ENCODE measurements around the gene LY6G5B. TPM values are rescaled to one million over a fixed set of nuclear protein-coding genes. Genes with fewer than 3 reads are reported as not detected.

The LY6G5B gene
- total and polyA plus RNA-seq, 2 experiments from 2014 or later: 5.9 to 7.5 TPM

- H3K9me3 ChIP-seq (ENCODE audit: low read depth): no peaks in the 10 kb centered on the region
- peaks cover 6% of the 10 kb centered on the region; the same call in 1 of the 2 replicates for H3K36me3 ChIP-seq (ENCODE audit: low read depth)
- WGBS, 2 experiments (ENCODE audit: low coverage in 1 of 2, low lambda C conversion rate in 2 of 2, missing lambda C conversion rate in 2 of 2): 83 to 88% methylated on average over 5 of the region's 5 CpGs
- H3K4me3 ChIP-seq: no peak overlapping the region
- peaks cover 36% of the 10 kb centered on the region for H3K79me2 ChIP-seq (ENCODE audit: insufficient read depth)
- H3K9ac ChIP-seq: peak overlapping the region; percentile 86; the same call in 1 of the 2 replicates
- H3K27ac ChIP-seq: no peak overlapping the region
- DNase-seq: no peak
- no peaks in the 10 kb centered on the region for H4K20me1 ChIP-seq (ENCODE audit: insufficient read depth)
- no peaks in the 10 kb centered on the region for H3K9me2 ChIP-seq (ENCODE audit: insufficient read depth)
- TF ChIP-seq EZH2 (IDR thresholded peaks at IDR 0.05; ENCODE audit: insufficient read depth, poor library complexity, severe bottlenecking) (no peak), EZH2phosphoT487 (IDR thresholded peaks at IDR 0.05; ENCODE audit: insufficient read depth, low read depth) (no peak)
- no peak overlapping the region for H2AFZ ChIP-seq
- H3K27me3 ChIP-seq (replicated peaks; ENCODE audit: insufficient read depth): no peaks in the 10 kb centered on the region
- no peak overlapping the region for H3K4me2 ChIP-seq (ENCODE audit: unreplicated experiment)
- peaks cover 8% of the 10 kb centered on the region for H3K4me1 ChIP-seq (ENCODE audit: insufficient read depth)
- H3F3A ChIP-seq (ENCODE audit: insufficient read depth): no peaks in the 10 kb centered on the region
- in situ Hi-C loops (cut with MboI): no loop called here
Observed at GRCh38 chr6:31700740-31701401, 31.1 kb downstream of the LY6G5B start.

DNA sequence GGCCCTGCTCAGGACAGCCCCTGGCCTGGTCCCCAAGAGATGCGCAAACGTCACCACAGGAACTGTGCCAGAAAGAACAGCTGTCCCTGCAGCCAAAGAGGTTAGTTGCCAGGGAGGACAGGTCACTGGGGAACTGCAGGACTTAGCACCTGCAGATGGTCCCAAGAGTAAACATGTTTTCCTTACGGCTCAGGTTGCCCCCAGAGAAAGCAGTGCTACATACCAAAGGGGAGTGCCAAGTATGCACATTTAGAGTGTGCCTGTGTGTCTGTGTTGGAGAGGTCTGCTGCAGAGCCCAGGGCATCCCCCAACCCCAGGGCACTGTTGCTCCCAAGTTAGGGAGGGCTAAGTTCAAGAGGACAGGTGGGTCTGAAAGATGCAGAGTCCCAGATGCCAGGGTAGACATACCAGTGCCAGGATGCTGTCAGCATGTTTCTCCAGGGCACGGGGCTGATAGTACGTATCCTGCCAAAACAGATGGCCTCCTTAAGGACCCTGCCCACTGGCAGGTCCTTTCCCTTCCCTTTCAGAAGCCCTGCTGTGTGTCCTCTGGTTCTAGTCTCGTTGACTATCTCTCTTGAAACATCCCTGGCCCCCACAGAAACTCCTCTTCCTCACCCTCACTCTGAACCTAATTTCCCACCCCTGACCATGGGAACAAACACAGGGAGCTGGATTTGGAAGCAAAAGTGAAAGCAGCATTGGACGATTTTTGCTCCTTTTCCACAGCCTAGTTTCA, 32.1 kb downstream of the LY6G5B start:
- Histone ChIP-seq H3K79me2 (ENCODE audit: insufficient read depth) (peaks cover 36% of the 10 kb centered on the region), H3F3A (ENCODE audit: insufficient read depth) (no peaks in the 10 kb centered on the region), H3K9me2 (ENCODE audit: insufficient read depth) (no peaks in the 10 kb centered on the region), H4K20me1 (ENCODE audit: insufficient read depth) (no peaks in the 10 kb centered on the region), H3K4me1 (ENCODE audit: insufficient read depth) (peaks cover 8% of the 10 kb centered on the region), H3K9me3 (ENCODE audit: low read depth) (no peaks in the 10 kb centered on the region), H3K4me2 (ENCODE audit: unreplicated experiment) (peak overlapping the region; percentile 99), H3K27ac (peak overlapping the region; percentile 90), H2AFZ (peak overlapping the region; percentile 96), H3K27me3 (replicated peaks; ENCODE audit: insufficient read depth) (no peaks in the 10 kb centered on the region), H3K4me3 (peak overlapping the region; percentile 96), H3K36me3 (ENCODE audit: low read depth) (peaks cover 6% of the 10 kb centered on the region; the same call in 1 of the 2 replicates), H3K9ac (peak overlapping the region; percentile 86)
- TF ChIP-seq EZH2phosphoT487 (IDR thresholded peaks at IDR 0.05; ENCODE audit: insufficient read depth, low read depth) (no peak), EZH2 (IDR thresholded peaks at IDR 0.05; ENCODE audit: insufficient read depth, poor library complexity, severe bottlenecking) (no peak)
- 25 to 29% methylated on average over 7 of the region's 7 CpGs for WGBS, 2 experiments (ENCODE audit: low coverage in 1 of 2, low lambda C conversion rate in 2 of 2, missing lambda C conversion rate in 2 of 2)
- peak; percentile 56 for DNase-seq
- in situ Hi-C loops (cut with MboI): no loop called here

GRCh38 chr6:31702405-31702818, 32.6 kb downstream of the LY6G5B start:
- peak overlapping the region; percentile 99 for H3K4me2 ChIP-seq (ENCODE audit: unreplicated experiment)
- peak overlapping the region; percentile 86 for H3K9ac ChIP-seq
- peak overlapping the region; percentile 96 for H3K4me3 ChIP-seq
- H3K4me1 ChIP-seq (ENCODE audit: insufficient read depth): peaks cover 8% of the 10 kb centered on the region
- H3K9me2 ChIP-seq (ENCODE audit: insufficient read depth): no peaks in the 10 kb centered on the region
- in situ Hi-C loops (cut with MboI): no loop called here
- peak overlapping the region; percentile 90 for H3K27ac ChIP-seq
- H2AFZ ChIP-seq: peak overlapping the region; percentile 96
- H3K9me3 ChIP-seq (ENCODE audit: low read depth): no peaks in the 10 kb centered on the region
- H4K20me1 ChIP-seq (ENCODE audit: insufficient read depth): no peaks in the 10 kb centered on the region
- peaks cover 6% of the 10 kb centered on the region; the same call in 1 of the 2 replicates for H3K36me3 ChIP-seq (ENCODE audit: low read depth)
- DNase-seq: no peak
- no peaks in the 10 kb centered on the region for H3K27me3 ChIP-seq (replicated peaks; ENCODE audit: insufficient read depth)
- peaks cover 36% of the 10 kb centered on the region for H3K79me2 ChIP-seq (ENCODE audit: insufficient read depth)
- 1 to 2% methylated on average over 10 of the region's 10 CpGs for WGBS, 2 experiments (ENCODE audit: low coverage in 1 of 2, low lambda C conversion rate in 2 of 2, missing lambda C conversion rate in 2 of 2)
- H3F3A ChIP-seq (ENCODE audit: insufficient read depth): no peaks in the 10 kb centered on the region
- no peak for TF ChIP-seq EZH2phosphoT487 (IDR thresholded peaks at IDR 0.05; ENCODE audit: insufficient read depth, low read depth)
- no peak for TF ChIP-seq EZH2 (IDR thresholded peaks at IDR 0.05; ENCODE audit: insufficient read depth, poor library complexity, severe bottlenecking)

GRCh38 chr6:31702819-31703716, 33.3 kb downstream of the LY6G5B start, which contains the start of gene ABHD16A:
ABHD16A (minus strand) TSS chr6:31703324; CDS start chr6:31703281, 43 bp downstream.
- Histone ChIP-seq H3K79me2 (ENCODE audit: insufficient read depth) (peaks cover 36% of the 10 kb centered on the region), H3K4me3 (peak within 1 kb of the TSS; percentile 96), H3K9me3 (ENCODE audit: low read depth) (no peaks in the 10 kb centered on the region), H3K4me1 (ENCODE audit: insufficient read depth) (peaks cover 8% of the 10 kb centered on the region), H3K9ac (peak within 1 kb of the TSS; percentile 86), H3K9me2 (ENCODE audit: insufficient read depth) (no peaks in the 10 kb centered on the region), H3K4me2 (ENCODE audit: unreplicated experiment) (peak within 1 kb of the TSS; percentile 99), H3K36me3 (ENCODE audit: low read depth) (peaks cover 6% of the 10 kb centered on the region; the same call in 1 of the 2 replicates), H3K27ac (peak within 1 kb of the TSS; percentile 90), H3F3A (ENCODE audit: insufficient read depth) (no peaks in the 10 kb centered on the region), H4K20me1 (ENCODE audit: insufficient read depth) (no peaks in the 10 kb centered on the region), H3K27me3 (replicated peaks; ENCODE audit: insufficient read depth) (no peaks in the 10 kb centered on the region), H2AFZ (peak within 1 kb of the TSS; percentile 96)
- peak; percentile 99 for DNase-seq
- TF ChIP-seq EZH2phosphoT487 (IDR thresholded peaks at IDR 0.05; ENCODE audit: insufficient read depth, low read depth) (no peak), EZH2 (IDR thresholded peaks at IDR 0.05; ENCODE audit: insufficient read depth, poor library complexity, severe bottlenecking) (no peak)
- WGBS, 2 experiments (ENCODE audit: low coverage in 1 of 2, low lambda C conversion rate in 2 of 2, missing lambda C conversion rate in 2 of 2): 2% methylated on average over 48 to 54 of the region's 54 CpGs
- in situ Hi-C loops (cut with MboI): no loop called here
